Measurements from ENCODE around the gene HOMER1. TPM values are rescaled to one million over a fixed set of nuclear protein-coding genes. Genes with fewer than 3 reads are reported as not detected.

The HOMER1 gene
- total RNA-seq, 1 experiment from 2014 or later, result 28.0 TPM

- in situ Hi-C loops (cut with HindIII; ENCODE audit: low sequenced_read_pairs), result no loop called here
- no peak for DNase-seq (ENCODE audit: low spot score)
Observed at GRCh38 chr5:79495311-79495710, 18.6 kb downstream of the HOMER1 start.

GRCh38 chr5:79493596-79494345, 20.2 kb downstream of the HOMER1 start:
- in situ Hi-C loops (cut with HindIII; ENCODE audit: low sequenced_read_pairs), result no loop called here
- no peak for DNase-seq (ENCODE audit: low spot score)

DNA sequence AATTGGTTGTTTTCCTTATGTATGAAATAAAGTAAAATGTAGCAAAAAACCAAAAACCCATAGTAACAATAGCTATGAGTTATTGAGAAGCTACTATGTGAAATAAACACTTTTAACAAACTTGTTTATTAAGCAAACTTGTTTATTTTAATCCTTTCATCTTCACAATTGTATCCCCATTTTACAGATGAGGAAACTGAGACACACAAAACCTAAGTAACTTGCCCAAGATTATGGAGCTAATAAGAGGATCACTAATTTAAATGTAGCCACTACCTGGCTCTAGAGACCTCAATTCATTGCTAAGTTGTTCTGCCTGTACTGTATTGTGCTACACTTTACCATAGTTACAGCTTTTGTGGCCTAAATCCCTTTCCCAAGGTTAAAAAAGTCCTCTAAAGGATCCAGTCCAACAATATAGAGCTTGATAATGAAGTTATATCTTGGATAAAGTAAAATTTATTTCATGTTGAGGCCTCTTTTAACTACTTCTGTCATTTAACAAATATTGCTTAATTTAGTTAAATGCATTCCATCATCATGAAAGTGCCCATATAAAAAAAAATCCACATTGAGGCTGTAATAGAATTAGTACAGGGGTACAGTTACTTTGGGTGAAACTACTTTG, 22.1 kb downstream of the HOMER1 start:
- no peak for DNase-seq (ENCODE audit: low spot score)
- in situ Hi-C loops (cut with HindIII; ENCODE audit: low sequenced_read_pairs), result no loop called here

DNA sequence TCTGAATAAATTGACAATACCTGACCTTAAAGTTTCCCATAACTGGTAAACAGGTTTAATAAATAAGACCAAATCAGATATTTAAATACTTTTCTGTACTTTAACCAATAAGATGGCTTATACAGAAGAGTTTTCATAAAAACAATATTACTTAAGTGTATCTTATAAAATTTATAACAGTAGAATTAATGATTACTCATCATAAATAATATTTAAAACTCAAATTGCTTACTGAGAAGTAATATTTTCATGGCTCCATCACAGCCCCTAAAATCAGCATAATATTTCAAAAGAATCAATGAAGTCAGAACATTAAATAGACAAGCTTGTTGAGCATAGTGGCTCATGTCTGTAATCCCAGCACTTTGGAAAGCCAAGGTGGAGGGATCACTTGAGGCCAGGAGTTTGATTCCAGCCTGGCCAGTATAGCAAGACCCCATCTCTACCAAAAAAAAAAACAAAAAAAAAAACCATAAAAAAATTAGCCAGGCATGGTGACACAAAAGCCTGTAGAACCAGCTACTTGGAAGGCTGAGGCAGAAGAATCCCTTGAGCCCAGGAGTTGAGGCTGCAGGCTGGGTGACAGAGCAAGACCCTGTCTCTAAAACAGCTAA, 23.5 kb downstream of the HOMER1 start:
- in situ Hi-C loops (cut with HindIII; ENCODE audit: low sequenced_read_pairs), result no loop called here
- no peak for DNase-seq (ENCODE audit: low spot score)

DNA sequence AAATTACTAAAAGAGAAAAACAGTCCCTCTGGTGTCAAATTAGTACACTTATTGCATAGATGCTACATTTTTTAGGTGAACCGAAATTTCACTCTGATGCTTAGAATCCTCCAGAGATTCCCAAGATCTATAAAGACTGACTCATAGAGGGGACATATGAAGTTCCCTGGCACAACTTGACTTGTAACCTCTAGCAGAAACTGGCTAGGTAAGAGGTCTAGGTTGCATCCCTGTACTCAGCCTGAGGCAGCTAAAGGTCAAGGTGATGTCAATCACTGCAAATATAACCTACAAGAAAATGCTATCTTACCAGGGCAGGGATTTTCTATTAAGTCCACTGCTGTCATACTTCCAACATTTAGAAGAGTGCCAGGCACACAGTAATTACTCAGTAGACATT, 24.2 kb downstream of the HOMER1 start:
- no peak for DNase-seq (ENCODE audit: low spot score)
- in situ Hi-C loops (cut with HindIII; ENCODE audit: low sequenced_read_pairs), result no loop called here

- DNase-seq (ENCODE audit: low spot score), result no peak
- in situ Hi-C loops (cut with HindIII; ENCODE audit: low sequenced_read_pairs), result no loop called here
Observed at GRCh38 chr5:79488775-79489174, 25.2 kb downstream of the HOMER1 start.

- in situ Hi-C loops (cut with HindIII; ENCODE audit: low sequenced_read_pairs), result no loop called here
- no peak for DNase-seq (ENCODE audit: low spot score)
Observed at GRCh38 chr5:79488058-79488457, 25.9 kb downstream of the HOMER1 start.

- in situ Hi-C loops (cut with HindIII; ENCODE audit: low sequenced_read_pairs), result no loop called here
Observed at GRCh38 chr5:79487251-79487650, 26.7 kb downstream of the HOMER1 start.

DNA sequence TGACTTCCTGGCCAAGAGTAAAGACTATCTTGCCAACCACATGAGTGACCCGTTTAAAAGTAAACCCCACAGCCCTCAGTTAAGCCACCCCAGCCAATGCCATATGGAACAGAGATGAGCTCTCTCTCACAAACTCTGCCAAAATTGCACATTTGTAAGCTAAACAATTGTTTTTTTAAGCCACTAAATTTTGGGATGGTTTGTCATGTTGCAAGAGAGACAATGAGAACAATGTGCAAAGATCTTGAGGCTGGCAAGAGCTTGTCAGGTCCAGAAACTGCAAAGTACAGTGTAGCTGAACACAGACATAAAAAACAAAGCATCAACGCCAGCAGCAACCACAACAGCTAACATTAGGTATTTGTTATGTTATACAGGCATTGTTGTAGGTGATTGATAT, 27.8 kb downstream of the HOMER1 start:
- no peak for DNase-seq (ENCODE audit: low spot score)
- in situ Hi-C loops (cut with HindIII; ENCODE audit: low sequenced_read_pairs), result no loop called here

More at GRCh38 chr5:79487251-79487650, 26.7 kb downstream of the HOMER1 start:
- no peak for DNase-seq (ENCODE audit: low spot score)

- DNase-seq (ENCODE audit: low spot score), result no peak
- in situ Hi-C loops (cut with HindIII; ENCODE audit: low sequenced_read_pairs), result no loop called here
Observed at GRCh38 chr5:79484731-79485130, 29.2 kb downstream of the HOMER1 start.

DNA sequence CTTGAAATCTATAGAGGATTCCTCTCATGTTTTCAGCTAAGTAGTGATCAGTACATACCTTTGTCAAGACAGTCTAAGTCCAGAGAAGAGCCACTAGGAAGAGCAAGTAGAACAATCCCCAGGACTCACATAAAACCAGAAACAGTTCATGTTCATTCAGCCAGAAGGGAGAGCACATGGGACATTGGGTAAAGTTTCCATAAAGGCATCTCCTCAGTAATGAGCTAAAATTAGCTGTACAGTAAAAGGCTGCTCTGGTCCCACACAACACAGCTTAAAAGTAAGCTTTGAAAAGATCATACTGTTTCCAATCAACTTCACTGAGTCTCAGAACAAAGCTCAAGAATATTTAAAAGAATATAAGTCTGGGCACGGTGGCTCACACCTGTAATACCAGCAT, 32.4 kb downstream of the HOMER1 start:
- DNase-seq (ENCODE audit: low spot score), result no peak
- in situ Hi-C loops (cut with HindIII; ENCODE audit: low sequenced_read_pairs), result no loop called here

- in situ Hi-C loops (cut with HindIII; ENCODE audit: low sequenced_read_pairs), result no loop called here
Observed at GRCh38 chr5:79480991-79481390, 32.9 kb downstream of the HOMER1 start.

DNA sequence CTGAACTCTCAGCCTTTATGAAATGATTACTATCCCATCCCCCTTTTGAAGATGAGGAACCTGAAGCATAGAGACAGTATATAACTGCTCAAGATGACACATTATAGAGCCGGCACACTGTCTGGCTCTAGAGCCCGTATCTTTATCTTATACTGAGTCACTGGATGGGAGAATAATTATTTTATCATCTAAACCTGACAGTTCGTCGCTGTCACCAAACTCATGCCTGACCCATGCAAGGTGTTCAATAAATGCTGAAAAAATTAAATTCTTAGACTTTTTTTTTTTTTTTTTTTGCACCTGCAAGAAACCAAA, 38.8 kb downstream of the HOMER1 start:
- DNase-seq (ENCODE audit: low spot score), result no peak
- in situ Hi-C loops (cut with HindIII; ENCODE audit: low sequenced_read_pairs), result no loop called here

More at GRCh38 chr5:79480991-79481390, 32.9 kb downstream of the HOMER1 start:
- DNase-seq (ENCODE audit: low spot score), result no peak

- in situ Hi-C loops (cut with HindIII; ENCODE audit: low sequenced_read_pairs), result no loop called here
Observed at GRCh38 chr5:79474367-79475151, 39.4 kb downstream of the HOMER1 start.

DNA sequence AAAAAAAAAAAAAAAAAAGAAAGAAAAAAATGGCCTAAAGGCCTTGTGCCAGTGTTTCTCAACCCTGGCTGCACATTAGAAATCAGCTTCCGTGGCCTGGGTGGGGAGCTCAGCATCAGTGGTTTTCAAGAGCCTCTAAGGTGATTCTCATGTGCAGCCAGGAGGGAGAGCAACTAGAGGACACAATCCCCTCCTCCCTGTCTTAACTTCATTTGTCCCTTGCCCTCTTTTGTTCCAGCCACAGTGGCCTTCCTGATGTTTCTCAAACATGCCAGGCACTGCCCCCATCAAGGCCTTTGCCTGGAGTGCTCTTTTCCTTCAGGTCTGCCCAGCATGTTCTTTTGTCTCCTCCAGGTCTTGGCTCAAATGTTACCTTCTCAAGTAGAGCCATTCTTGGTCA, 42.4 kb downstream of the HOMER1 start:
- no peak for DNase-seq (ENCODE audit: low spot score)
- in situ Hi-C loops (cut with HindIII; ENCODE audit: low sequenced_read_pairs), result no loop called here

More at GRCh38 chr5:79474367-79475151, 39.4 kb downstream of the HOMER1 start:
- no peak for DNase-seq (ENCODE audit: low spot score)

DNA sequence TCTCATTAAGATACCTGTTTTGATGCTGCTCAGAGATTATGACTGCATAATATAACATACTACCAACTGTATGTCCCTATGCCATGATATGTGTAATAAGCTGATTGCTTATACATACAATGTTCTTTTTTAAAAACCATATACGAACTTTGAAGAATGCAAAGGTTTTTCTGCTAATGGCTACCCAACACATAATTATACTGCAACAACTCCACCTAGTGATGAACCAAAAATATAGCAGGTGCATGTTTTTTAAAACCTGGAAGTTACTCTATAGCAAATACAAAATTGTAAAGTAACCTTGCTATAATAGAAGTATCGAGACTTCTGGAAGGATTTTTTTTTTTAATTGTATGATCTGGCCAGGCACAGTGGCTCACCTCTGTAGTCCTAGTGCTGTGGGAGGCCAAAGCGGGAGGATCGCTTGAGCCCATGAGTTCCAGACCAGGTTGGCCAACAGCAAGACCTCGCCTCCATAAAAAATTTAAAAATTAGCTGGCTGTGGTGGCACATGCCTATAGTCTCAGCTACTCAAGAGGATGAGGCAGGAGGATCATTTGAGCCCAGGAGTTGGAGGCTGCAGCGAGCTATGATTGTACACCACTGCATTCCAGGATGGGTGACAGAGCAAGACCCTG, 49.1 kb downstream of the HOMER1 start:
- in situ Hi-C loops (cut with HindIII; ENCODE audit: low sequenced_read_pairs), result no loop called here
- peak; percentile 48 for DNase-seq (ENCODE audit: low spot score)

DNA sequence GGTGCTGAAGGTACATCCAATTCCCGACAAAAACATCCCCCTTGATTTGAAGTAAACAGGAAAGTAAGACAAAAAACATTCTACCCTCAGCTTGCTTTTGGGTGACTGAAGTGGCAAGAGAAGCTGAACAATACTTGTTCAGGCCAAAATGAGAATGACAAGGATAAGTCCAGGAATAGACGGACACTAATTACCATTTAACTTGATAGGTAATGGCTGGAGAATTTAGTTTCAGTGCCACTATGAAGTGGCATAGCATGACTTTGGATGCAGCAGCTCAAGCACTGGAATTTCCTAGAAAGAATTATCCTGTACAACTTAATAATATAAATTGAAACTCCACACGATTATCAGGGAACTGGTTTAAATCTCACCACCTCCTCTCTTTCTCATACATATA, 49.7 kb downstream of the HOMER1 start:
- in situ Hi-C loops (cut with HindIII; ENCODE audit: low sequenced_read_pairs), result no loop called here
- no peak for DNase-seq (ENCODE audit: low spot score)

GRCh38 chr5:79459626-79460025, 54.3 kb downstream of the HOMER1 start:
- in situ Hi-C loops (cut with HindIII; ENCODE audit: low sequenced_read_pairs), result no loop called here
- no peak for DNase-seq (ENCODE audit: low spot score)

DNA sequence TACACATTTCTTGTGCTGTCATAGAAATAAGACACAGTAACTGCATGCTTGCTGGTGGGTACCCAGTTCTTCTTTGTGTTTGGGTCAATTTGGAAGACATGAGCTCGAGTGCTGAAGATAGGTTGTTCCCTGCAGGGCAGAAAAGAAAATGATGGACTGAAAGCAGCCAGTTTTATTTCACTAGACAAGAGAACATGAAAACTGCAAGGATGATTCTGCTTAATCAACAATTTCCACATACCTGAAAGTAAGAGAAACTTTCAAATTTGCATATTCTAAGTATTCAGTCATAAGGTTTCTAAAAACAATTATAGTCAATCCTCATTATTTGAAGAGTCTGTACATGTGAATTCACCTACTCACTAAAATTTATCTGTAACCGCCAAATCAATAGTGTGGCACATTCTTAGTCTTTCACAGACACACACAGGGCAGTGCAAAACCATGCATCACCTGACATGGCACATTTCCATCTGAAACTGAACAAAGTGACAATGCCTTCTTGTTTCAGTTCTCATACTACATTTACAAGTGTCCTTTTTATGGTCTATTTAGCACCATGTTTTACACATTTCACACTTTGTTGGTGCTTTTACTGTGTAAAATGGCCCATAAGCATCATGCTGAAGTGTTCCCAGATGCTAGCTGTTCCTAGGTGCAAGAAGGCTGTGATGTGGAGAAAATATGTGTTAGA, 56.9 kb downstream of the HOMER1 start:
- in situ Hi-C loops (cut with HindIII; ENCODE audit: low sequenced_read_pairs), result no loop called here
- DNase-seq (ENCODE audit: low spot score), result no peak

Measured in G401 (cell line).